Tibial nerve (tissue), 4 donors: ENCODE results near the gene RASGEF1C. TPM values are rescaled to one million over a fixed set of nuclear protein-coding genes. Genes with fewer than 3 reads are reported as not detected.

ENCODE experiments used
- DNase-seq, 2 donors: peaks; one replicate each; pipeline ENCODE4 v3.0.0-alpha.2; 2019; ENCODE audit warnings: low spot score in 2 of 2
- H3K27ac ChIP-seq, 4 donors: fragments of 200-600 bp; sonication (generic) in 3 of 4; one replicate each; pipeline ENCODE4 v1.5.1; 2017 to 2019; ENCODE audit warnings: mild to moderate bottlenecking in 1 of 4
- H3K27me3 ChIP-seq, 2 donors: fragments of 200-600 bp; sonication (generic) in 1 of 2; one replicate each; pipeline versions ENCODE4 v1.5.1 to v1.6.0; 2017 to 2019
- H3K36me3 ChIP-seq, 3 donors: fragments of 200-600 bp; sonication (generic); one replicate each; pipeline ENCODE4 v1.5.1; 2018 to 2019
- H3K4me1 ChIP-seq, 4 donors: fragments of 200-600 bp; sonication (generic) in 3 of 4; one replicate each; pipeline ENCODE4 v1.5.1; 2017 to 2019
- H3K4me3 ChIP-seq, 4 donors: fragments of 200-600 bp; sonication (generic) in 3 of 4; one replicate each; pipeline ENCODE4 v1.5.1; 2017 to 2019; ENCODE audit warnings: mild to moderate bottlenecking in 1 of 4, moderate library complexity in 1 of 4
- H3K9me3 ChIP-seq, 4 donors: fragments of 200-600 bp; sonication (generic) in 3 of 4; one replicate each; pipeline ENCODE4 v1.5.1; 2017 to 2019
- CTCF ChIP-seq, 5 experiments: fragments of 200-600 bp in 3 of 5; fragments of 450-650 bp in 2 of 5; sonication (generic) in 3 of 5; IDR thresholded peaks; one replicate each; pipeline ENCODE4 v1.5.1; 2016 to 2019; ENCODE audit warnings: antibody characterized with exemption in 5 of 5, mild to moderate bottlenecking in 3 of 5, moderate library complexity in 2 of 5
- EP300 ChIP-seq, 2 donors: sonication (generic); formaldehyde crosslinking; IDR thresholded peaks; one replicate each; pipeline ENCODE4 v1.6.1; 2017; ENCODE audit warnings: antibody characterized with exemption in 2 of 2, mild to moderate bottlenecking in 1 of 2
- POLR2A ChIP-seq, 2 donors: fragments of 450-650 bp; IDR thresholded peaks; one replicate each; pipeline ENCODE4 v1.6.1; 2017; ENCODE audit warnings: antibody characterized with exemption in 2 of 2, mild to moderate bottlenecking in 2 of 2, moderate library complexity in 2 of 2
- WGBS, 2 donors: methylation state at CpG; one replicate each; pipeline ENCODE4 v1.1.5; 2018; 5-methylcytosine and 5-hydroxymethylcytosine counted together
- total RNA-seq, 4 donors: library from RNA; depleted of rRNA; stranded (reverse); fragments of >200 nt; gene quantifications; one replicate each; pipeline ENCODE4 v1.1.0, GENCODE V29; 2016

RASGEF1C gene
- total RNA-seq, 4 donors from 2014 or later = 2.7 to 12.0 (median 10.4) TPM

GRCh38 chr5:180053061-180053602 lies 155.9 kb downstream of the RASGEF1C start:
- Histone ChIP-seq H3K27me3 (no peaks in the 10 kb centered on the region), H3K4me1 (peaks cover 0 to 58% (median 13%) of the 10 kb centered on the region in 4 donors), H3K9me3 (no peaks in the 10 kb centered on the region), H3K4me3 (no peak overlapping the region), H3K27ac (peak overlapping the region in 2 of 4 donors; percentile 49 to 61), H3K36me3 (no peaks in the 10 kb centered on the region)
- 62 to 63% methylated on average over 8 of the region's 8 CpGs for WGBS, 2 donors
- TF ChIP-seq EP300 (IDR thresholded peaks at IDR 0.05) (no peak), CTCF (IDR thresholded peaks at IDR 0.05) (no peak), POLR2A (IDR thresholded peaks at IDR 0.05) (no peak)
- DNase-seq = no peak

- WGBS, 2 donors = 69 to 79% methylated on average over 5 of the region's 5 CpGs
- Histone ChIP-seq H3K4me1 (peaks cover 0 to 66% (median 15%) of the 10 kb centered on the region in 4 donors), H3K9me3 (no peaks in the 10 kb centered on the region), H3K27me3 (no peaks in the 10 kb centered on the region), H3K27ac (peak overlapping the region in 2 of 4 donors; percentile 45 to 61), H3K4me3 (no peak overlapping the region), H3K36me3 (no peaks in the 10 kb centered on the region)
- no peak for TF ChIP-seq POLR2A (IDR thresholded peaks at IDR 0.05)
- no peak for TF ChIP-seq CTCF (IDR thresholded peaks at IDR 0.05)
- no peak for TF ChIP-seq EP300 (IDR thresholded peaks at IDR 0.05)
- DNase-seq = no peak
Observed at GRCh38 chr5:180052211-180052818, 156.7 kb downstream of the RASGEF1C start.

Other genes starting within 250 kb of the RASGEF1C start
- gene RNF130, start 137.5 kb downstream of the RASGEF1C start, total RNA-seq = 100 to 1,000 TPM; 121 to 150 (median 143) TPM
- 10 to 100 TPM; 21.2 to 31.2 (median 27.5) TPM for gene MAPK9, start 82.9 kb upstream of the RASGEF1C start, total RNA-seq
- gene GFPT2, start 144.1 kb upstream of the RASGEF1C start, total RNA-seq = 10 to 100 TPM; 36.1 to 64.5 (median 49.2) TPM